ENCODE results near the gene ATG7.
"Not testable (repeated sequence)": the region's sequence is repeated elsewhere in the genome, so short reads cannot be mapped to it uniquely, and the experiment has no call there.

Gene ATG7

DNA sequence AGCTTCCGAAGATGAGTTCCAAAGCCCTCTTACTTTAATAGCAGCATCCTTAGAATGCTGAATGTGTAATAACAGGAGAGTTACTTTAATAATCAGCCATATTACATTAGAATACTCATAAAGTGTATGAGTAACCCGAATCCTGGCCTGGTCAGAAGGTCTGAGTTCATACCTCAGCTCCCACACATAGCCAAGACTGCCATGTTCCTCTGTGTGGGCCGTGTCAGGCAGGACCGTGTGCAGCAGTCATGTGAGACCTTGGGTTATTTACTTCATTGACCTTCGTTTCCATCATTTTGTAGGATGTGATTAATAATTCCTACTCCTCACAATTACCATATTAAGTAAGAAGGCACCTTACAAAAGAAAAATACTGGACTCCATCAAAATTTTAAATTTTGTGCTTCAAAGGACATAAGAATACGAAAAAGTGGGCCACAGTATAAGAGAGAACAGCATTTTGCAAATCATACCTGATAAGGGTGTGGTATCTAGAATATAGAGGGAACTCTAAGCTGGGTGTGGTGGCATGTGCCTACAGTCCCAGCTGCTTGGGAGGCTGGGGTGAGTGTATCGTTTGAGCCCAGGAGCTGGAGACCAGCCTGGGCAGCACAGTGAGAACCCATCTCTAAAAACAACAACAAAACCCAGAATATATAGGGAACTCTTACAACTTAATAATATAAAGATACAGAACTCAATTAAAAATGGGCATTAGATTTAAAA is 163.4 kb downstream of the ATG7 start:
- peak; percentile 31 to 47 (median 36) for DNase-seq

DNA sequence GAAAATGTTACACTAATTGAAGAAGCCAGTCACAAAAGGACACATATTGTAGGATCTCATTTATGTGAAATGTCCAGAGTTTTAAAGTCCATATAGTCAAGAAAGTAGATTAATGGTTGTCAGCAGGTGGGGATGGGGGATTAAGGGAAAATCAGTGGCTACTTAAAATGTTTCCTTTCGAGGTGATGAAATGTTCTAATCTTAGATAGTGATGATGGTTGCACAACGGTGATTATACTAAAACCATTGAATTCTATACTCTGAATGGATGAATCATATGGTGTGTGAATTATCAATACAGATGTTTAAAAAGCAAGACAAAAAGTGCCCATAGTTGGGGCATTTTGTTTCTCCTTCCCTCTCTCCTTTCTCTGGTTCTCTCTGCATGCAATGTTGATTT is 164.6 kb downstream of the ATG7 start:
- DNase-seq = no peak

DNA sequence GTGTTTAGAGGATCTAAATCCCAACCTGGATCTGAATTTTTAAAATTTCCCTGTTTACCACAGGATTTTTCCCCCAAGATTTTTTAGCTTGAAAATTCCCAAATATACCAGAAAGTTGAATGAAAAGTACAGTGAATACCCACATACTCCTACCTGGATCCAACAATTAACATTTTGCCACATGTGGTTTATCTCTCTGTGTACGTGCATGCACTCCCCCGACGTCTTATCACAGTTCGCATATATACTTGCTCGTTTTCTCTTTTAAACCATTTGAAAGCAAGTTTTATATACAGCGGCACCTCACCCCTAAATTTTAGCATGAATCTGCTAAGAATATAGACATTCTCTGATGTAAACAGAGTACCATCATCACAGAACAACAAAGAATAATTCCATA is 165.3 kb downstream of the ATG7 start:
- DNase-seq = no peak

DNA sequence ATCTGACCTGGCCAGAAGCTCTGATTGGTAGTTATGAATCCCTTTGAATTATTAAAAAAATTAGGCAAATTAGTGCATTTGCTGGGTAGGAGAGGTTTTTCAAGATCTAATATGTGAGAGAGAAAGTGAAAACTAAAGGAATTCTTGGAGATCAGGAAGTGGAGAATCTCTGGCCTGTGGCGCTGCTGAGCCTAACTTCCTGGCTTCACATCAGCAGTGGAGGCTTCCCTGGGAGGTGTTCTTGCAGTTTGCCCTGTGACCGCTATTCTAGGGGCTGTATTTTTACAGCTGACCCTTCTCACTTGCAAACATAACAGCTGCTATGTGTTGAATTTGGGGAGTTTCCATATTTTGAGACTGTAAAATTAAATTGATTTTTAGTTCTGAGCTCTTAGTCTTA is 166.4 kb downstream of the ATG7 start:
- no peak for DNase-seq

DNA sequence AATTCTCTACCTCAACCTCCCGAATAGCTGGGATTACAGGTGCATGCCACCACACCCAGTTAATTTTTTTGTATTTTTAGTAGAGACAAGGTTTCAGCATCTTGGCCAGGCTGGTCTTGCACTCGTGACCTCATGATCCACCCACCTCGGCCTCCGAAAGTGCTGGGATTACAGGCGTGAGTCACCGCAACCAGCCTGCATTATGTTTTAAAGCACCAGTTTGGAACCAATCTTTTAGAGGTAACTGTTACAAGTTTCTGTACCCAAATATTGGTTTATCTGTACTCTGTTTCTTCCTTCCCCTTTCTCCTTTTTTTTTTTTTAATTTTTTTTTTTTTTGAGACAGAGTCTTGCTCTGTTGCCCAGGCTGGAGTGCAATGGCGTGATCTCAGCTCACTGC is 169.1 kb downstream of the ATG7 start:
- DNase-seq = peak; percentile 52 to 71 (median 53)

DNA sequence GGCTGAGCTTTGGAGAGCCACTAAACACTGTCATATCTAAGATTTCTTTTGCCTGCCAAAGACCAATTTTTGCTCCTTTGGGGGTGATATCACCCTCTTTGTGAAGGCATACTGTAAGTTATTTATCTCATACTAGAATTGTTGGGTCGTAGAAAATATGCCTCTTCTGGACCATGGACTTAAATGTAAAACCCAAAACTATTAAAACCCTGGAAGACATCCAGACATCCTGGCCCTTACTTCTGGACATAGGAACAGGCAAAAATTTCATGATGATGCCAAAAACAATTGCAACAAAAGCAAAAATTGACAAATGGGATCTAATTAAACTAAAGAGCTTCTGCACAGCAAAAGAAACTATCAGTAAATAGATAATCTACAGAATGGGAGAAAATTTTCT is 172.2 kb downstream of the ATG7 start:
- DNase-seq = no peak

GRCh38 chr3:11445193-11445592 is 173.0 kb downstream of the ATG7 start:
- not testable (repeated sequence) for DNase-seq

GRCh38 chr3:11445883-11446282 is 173.7 kb downstream of the ATG7 start:
- no peak for DNase-seq

DNA sequence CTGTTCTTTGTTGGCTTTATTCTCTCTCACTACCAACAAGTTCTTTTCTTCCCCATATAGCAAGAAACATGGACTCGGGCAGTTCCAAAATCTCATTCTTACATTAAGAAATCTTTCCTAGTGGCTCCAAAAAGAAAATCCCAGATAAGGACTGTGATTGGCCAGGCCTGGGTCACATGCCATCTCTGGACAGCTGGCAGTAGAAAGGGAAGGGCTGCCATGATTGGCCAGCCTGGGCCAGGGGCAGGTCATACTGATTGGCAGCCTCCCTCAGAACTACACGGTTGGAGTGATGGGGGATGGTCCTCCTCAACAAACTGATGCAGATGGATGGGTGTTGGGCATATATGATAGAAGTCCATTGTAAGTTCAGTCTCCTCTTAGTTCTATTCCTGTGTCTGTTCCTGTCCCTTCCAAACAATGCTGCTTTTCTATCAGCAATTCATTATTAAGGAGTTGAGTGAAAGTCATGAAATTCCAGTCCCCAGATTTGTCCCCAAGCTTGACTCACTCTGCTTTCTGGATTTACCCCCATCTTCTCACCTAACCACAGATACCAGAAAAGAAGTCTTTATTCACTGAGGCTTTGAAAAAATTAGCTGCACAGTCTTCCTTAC is 175.5 kb downstream of the ATG7 start:
- no peak for DNase-seq

- DNase-seq = no peak
Measured at GRCh38 chr3:11450015-11450414, 177.8 kb downstream of the ATG7 start.

DNA sequence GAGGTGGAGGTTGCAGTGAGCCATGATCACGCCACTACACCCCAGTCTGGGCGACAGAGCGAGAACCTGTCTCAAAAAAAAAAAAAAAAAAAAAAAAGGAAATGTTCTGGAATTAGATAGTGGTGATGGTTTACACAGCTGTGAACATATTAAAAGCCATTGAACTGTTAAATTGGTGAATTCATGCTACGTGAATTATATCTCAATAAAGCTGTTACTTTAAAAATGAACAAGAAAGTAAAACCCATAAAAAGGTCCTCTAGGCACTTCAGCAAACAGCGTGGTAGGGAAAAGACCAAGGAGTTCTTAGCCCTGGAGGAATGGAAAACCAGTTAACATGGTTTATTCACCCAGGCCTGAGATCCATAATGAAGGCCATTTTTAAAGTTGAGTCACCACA is 180.1 kb downstream of the ATG7 start:
- peak in 1 of 3 donors; percentile 20 for DNase-seq

GRCh38 chr3:11452885-11453847 is 181.0 kb downstream of the ATG7 start:
- DNase-seq = peak in 2 of 3 donors; percentile 26 to 39

- peak; percentile 75 to 88 (median 84) for DNase-seq
Measured at GRCh38 chr3:11455956-11456355, 183.8 kb downstream of the ATG7 start.

DNA sequence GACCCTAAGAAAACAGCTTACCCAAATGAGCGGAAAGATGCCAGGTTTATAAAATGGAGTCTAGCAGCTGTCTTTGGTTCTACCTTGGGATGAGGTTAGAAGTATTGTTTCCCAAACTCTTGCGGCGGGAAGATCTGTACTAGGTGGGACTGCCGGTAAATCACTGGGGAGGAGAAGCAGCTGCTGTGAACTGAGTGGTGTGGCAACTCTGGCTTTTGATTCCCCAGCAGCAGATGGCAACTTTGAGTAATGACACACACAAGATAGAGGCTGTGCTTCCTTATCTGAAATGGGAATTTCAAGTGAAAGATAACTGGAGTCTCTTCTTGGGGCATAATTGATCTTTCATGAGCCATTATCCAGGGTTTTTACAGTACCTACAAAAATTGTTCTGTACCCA is 184.9 kb downstream of the ATG7 start:
- DNase-seq = peak in 2 of 3 donors; percentile 22 to 25

- DNase-seq = peak in 1 of 3 donors; percentile 16
Measured at GRCh38 chr3:11459186-11459824, 187.1 kb downstream of the ATG7 start.

DNA sequence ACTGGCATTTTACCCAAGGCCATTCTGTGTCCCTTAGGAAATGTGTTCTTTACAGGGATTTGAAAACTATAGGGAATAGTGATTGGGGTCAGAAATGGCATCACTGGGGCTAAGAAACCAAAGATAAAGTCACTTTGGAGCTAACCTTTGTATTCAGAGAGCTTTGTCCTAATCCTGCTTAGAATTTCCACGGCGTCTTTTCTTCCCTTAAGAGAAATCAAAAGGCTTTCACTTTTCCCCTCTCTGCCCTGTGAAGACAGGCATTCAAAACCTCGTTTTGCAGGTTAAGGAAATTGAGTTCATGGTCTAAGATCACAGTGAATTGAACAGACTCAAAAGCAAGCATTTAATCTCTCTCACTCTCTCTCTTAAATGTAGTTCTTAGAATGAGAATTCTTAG is 189.0 kb downstream of the ATG7 start:
- no peak for DNase-seq

GRCh38 chr3:11462673-11463072 is 190.5 kb downstream of the ATG7 start:
- DNase-seq = not testable (repeated sequence)

DNA sequence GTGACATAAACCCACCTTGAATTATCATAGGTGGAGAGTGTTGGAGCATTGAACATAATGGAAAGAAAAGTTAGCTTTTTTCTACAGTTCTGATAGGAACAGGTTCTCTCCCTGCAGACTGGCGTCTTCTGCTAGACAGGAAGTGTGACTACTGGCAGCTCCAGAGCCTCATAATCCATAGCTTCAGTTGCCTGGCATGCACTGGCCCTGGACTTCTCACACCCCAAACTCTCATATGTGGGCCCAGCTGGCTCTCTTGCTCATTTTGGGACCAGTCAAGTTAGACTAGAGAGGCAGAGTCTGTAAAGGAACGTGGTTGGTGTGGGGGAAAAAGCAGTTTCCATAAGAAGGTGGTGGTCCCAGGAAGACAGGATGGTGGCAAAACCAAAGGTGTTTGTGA is 191.4 kb downstream of the ATG7 start:
- no peak for DNase-seq

DNA sequence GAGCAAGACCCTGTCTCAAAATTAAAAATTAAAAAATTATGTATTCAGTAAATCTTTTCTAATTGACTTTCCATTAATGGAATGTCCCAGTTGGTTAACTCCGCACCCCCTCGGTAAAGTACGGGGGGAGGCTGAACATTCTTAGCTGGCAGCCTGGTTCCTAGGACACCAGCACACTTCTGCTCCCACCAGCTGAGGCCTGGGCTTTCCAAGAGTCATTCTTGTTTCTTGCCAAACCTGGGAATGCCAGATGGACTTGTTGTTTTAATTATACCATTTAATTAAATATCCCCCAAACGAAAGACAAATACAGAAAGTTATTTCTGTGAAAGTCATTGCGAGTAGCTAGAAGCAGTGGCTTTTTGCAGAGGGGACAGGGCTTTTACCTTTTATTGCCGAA is 192.2 kb downstream of the ATG7 start:
- DNase-seq = no peak

DNA sequence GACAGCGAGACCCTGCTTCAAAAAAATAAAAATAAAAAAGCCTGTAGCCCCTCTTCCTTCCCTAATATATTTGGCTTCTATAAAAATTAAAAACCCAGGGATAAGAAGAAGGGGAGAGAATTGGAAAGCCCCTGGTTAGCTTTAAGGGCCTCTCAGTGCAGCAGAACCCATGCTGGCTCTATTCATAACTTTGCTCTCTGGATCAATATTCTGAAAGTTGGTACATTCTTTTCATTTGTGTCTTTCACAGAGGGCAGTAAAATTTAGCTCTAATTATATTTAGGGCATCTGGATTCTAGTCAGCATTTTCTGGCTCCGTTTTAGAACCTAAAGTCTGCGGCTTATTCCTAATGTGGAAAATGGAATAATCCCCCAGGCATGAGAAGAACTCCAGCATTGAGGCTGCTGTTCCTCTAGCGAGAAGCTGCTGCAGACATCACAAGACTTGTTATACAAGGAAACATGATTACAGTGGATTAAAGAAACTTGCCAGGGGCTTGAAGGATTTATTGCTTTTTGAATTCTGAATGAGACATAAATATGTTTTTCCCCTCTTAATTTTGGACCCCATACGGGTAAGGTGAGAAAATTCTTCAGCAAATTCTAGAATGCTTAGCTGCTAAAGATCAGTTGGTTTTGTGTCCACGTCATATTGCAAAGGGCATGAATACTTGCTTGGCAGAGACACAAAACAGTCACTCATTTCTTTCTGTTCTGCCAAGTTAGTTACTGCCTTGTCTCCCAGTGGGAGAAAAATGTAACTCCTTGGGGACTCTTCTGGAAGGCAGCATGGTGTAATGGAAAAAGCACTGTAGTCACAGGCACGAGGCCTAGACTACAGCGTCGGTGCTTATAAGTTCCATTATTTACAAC is 193.8 kb downstream of the ATG7 start:
- DNase-seq = no peak

DNA sequence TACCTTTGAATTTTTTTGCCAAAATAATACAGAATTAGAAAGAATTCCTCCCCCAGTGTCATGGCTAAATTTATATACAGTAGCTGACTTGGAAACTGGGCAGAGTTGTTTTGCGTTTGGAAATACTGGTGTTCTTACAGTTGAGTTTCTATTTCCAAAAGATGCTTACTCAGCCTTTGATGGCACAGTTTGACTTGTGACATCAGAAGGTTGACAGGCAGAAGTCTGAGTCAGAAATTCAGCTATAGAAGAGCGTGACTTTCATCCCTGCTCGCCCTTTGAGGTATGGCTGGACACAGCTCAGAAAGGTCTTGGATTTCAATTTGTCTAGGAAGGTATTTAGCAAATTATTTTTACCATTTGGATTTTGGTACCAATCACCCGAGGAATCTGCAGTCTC is 195.7 kb downstream of the ATG7 start:
- DNase-seq = peak; percentile 37 to 67 (median 55)
